Putamen (tissue), 1 donor: Measurements from ENCODE around the gene GLTPD2.

Experiments
- DNase-seq: peaks from one replicate; pipeline ENCODE4 v3.0.0-alpha.2; 2016; ENCODE audit warnings: low spot score

Gene GLTPD2

GRCh38 chr17:4788807-4789700, at the start of gene GLTPD2:
Gene GLTPD2, plus strand, starts transcription at chr17:4788964. Its CDS starts 48 bp downstream, at chr17:4789012.
- DNase-seq, result no peak

GRCh38 chr17:4739122-4740024, 49.4 kb upstream of the GLTPD2 start, which contains the start of the genes CXCL16 and ZMYND15:
Gene CXCL16, minus strand, starts transcription at chr17:4739928. Its CDS starts 589 bp downstream, at chr17:4739339.
Gene ZMYND15, plus strand, starts transcription at chr17:4739833. Its CDS starts 716 bp downstream, at chr17:4740549.
- DNase-seq, result no peak

GRCh38 chr17:4740025-4740351, 48.8 kb upstream of the GLTPD2 start:
- no peak for DNase-seq

GRCh38 chr17:4740584-4740983, 48.2 kb upstream of the GLTPD2 start:
- no peak for DNase-seq

- no peak for DNase-seq
Observed at GRCh38 chr17:4741544-4741943, 47.2 kb upstream of the GLTPD2 start.

GRCh38 chr17:4742133-4742532, 46.6 kb upstream of the GLTPD2 start:
- no peak for DNase-seq

- no peak for DNase-seq
Observed at GRCh38 chr17:4742629-4743028, 46.1 kb upstream of the GLTPD2 start.

GRCh38 chr17:4743216-4743615, 45.5 kb upstream of the GLTPD2 start:
- no peak for DNase-seq

- no peak for DNase-seq
Observed at GRCh38 chr17:4743898-4744297, 44.9 kb upstream of the GLTPD2 start.

GRCh38 chr17:4744999-4745969, 43.5 kb upstream of the GLTPD2 start:
- DNase-seq, result no peak

GRCh38 chr17:4747847-4748246, 40.9 kb upstream of the GLTPD2 start:
- peak; percentile 39 for DNase-seq

GRCh38 chr17:4748686-4749085, 40.1 kb upstream of the GLTPD2 start:
- no peak for DNase-seq

GRCh38 chr17:4750606-4751005, 38.2 kb upstream of the GLTPD2 start:
- no peak for DNase-seq

- DNase-seq, result no peak
Observed at GRCh38 chr17:4751932-4752331, 36.8 kb upstream of the GLTPD2 start.

GRCh38 chr17:4753392-4753791, 35.4 kb upstream of the GLTPD2 start:
- no peak for DNase-seq

- no peak for DNase-seq
Observed at GRCh38 chr17:4759776-4760236, 29.0 kb upstream of the GLTPD2 start.

- peak; percentile 23 for DNase-seq
Observed at GRCh38 chr17:4764595-4764994, 24.2 kb upstream of the GLTPD2 start.

GRCh38 chr17:4766201-4766600, 22.6 kb upstream of the GLTPD2 start:
- no peak for DNase-seq

GRCh38 chr17:4766723-4767122, 22.0 kb upstream of the GLTPD2 start:
- DNase-seq, result no peak

GRCh38 chr17:4768298-4768697, 20.5 kb upstream of the GLTPD2 start:
- DNase-seq, result no peak

GRCh38 chr17:4769628-4770027, 19.1 kb upstream of the GLTPD2 start:
- DNase-seq, result no peak
